NCI-H748 (cell line): Measurements from ENCODE around the gene DHRS12.
A peak's percentile ranks its signal among the peaks of the same experiment; 100 is the strongest.

Source experiments
- DNase-seq: peaks from one replicate; lab custom pipeline; 2025; ENCODE audit not compliant: unreplicated experiment; lab: John Stamatoyannopoulos, UW

Gene DHRS12

DNA sequence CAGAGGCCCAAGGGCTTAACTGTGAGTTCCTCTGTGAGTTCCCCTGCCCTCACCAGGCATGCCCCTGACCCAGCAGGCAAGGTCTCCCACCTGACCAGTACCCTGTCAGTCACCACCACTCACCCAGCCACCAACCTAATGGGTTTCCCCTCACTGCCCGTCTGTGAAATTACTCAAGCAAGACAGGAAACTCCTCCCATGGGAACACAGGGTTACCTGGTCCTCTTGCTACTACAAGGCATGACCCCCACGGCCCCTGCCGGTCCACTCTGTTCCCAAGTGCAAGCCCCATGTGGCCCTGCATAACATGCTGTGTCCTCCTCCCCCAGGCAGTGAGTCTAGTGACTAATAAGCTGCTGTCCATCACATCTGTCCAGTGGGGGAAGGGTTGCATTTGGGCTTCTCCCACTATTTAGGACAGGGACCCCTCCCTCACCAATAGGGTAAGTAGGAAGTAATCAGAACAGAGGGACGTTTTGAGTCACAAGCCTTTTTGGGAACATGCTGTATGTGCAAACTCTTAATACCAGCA, 8.0 kb upstream of the DHRS12 start:
- no peak for DNase-seq

DNA sequence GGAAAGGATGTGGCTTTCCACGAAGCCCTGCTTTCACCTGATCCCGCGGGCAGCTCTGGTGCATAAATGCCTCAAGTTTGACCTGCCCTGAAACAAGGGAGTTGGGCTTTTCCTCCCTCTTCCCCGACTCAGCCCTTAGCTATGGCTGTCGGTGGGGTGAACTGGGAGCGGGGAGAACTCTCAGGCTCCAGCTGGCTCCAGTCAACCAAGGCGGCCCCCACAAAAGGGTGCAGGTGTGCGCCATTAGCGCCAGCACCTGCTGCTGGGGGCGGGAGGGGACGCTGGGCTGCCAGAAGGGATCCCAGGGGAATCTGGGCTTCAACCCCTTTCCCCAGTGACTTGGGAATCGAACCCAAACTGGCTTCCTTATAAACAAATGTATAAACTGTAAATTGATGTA, 7.1 kb upstream of the DHRS12 start:
- no peak for DNase-seq

DNA sequence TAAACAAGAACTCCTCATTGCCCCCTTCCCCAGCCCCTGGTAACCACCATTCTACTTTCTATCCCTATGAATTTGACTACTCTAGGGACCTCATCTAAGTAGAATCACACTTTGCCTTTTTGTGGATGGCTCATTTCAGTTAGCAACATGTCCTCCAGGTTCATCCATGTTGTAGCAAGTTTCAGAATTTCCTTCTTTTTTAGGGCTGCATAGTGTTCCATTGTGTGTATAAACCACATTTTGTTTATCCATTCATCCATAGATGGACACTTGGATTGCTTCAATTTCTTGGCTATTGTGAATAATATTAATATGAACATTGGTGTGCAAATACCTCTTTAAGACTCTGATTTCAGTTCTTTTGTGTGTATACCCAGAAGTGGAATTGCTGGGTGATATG, 4.8 kb upstream of the DHRS12 start:
- no peak for DNase-seq

DNA sequence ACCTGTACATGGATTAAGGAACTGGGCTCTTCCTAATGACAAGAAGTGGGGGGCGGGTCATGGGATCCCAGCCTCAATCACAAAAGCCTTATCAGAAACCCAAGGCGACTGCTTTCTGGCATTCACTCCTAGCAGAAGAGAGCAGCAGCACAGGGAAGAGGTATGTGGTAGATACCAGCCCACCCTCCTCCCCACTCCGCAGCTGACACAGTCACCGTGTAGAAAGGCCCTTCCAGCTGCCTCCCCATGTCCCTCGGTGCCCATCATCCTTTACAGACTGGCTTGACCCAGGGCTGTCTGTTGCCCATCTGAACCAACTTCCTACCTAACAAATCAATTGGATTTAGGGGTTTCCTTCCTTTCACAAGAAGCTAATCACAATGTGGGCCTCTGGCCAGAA, 3.1 kb upstream of the DHRS12 start:
- DNase-seq: no peak

DNA sequence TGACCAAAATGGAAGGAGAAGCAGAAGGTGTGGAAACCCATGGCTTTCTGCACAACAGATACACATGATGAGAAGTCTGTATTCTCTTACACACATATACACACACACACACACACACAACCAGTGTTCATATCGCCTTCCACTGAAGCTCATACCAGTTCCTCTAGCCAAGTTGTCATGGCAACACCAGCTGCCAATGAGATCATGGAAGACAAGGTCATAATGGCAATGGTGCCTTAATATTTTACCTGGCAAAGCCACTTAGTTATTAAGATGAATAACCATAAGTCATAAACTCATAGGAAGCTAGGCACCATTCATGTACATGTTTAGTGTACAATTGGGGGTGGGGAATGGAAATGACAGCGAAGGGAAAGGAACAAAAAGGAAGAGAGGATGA, 2.6 kb upstream of the DHRS12 start:
- peak; percentile 63 for DNase-seq

DNA sequence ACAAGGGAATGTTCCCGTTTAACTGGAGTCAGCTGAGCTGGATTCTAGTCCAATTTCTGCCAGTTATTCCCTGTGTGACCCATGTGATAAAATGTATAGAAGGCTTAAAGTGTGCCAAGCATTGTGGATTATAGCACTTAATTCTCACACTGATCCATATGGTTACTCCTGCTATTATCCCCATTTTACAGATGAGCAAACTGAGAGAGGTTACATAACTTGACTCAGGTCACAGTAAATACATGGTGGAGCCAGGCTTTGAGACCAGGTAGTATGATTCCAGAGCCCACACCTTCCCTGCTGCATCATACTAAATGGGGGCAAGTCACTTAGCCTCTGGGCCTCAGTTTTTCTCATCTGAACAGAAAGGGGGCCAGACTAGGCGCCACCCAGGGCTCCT, 2.0 kb upstream of the DHRS12 start:
- no peak for DNase-seq

DNA sequence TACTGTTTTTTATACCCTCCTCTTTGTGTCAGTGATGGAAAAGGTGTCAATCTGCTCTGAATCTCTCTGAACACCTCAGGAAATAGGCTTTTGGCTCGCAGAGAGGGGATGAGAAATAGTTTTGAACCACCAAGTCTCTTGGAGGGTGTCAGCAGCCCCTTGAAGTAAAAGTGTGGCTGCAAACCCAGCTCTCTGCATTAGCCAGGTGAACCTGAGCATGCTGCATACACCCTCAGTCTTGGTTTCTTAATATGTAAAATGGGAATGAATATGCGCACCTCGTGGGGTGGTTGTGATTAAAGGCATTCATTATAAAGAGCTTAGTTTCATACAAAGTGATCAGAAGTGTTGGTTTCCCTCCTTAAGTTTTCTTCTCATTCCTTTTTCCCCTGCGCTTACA, 1.4 kb upstream of the DHRS12 start:
- no peak for DNase-seq

DNA sequence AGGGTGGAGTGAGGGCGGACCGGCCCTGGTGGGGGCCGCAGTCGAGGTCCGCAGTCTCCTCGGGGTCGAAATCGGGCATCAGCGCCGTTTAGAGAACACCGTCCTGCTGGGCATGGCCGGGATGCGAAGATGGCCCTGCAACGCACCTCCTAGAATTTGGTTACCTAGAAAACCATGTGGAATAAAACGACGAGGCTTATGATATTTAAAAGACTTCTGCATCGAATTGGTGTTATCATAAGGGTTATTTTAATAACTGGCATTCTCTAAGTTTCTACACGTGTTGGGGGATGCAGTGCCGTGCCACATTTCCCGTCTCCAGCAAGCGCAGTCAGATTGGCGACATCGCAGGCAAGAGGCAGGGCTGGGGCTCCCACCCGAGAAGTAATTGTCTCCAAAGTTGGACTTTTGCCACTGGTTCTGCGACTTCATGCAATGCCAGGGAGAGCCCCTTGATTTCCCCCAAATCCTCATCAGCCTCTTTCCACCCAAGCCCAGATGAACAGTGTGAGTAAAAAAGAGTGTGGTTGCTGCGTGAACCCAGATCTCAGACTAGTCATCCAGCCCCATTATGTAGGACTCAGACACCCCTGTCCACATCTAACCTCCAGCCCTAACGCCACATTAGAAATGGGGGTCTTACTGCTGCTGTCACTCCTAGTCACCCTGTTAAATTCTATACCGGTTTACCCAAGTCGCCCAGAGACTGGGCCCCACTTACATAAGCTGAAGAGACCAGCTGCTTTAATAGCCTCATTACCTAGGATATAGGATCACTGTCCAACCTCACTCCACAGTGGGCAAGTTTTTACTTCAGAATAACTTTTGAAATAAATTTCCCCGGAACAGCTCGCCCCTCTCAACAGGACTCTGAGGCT, 571 bp upstream of the DHRS12 start:
- peak; percentile 49 for DNase-seq

DNA sequence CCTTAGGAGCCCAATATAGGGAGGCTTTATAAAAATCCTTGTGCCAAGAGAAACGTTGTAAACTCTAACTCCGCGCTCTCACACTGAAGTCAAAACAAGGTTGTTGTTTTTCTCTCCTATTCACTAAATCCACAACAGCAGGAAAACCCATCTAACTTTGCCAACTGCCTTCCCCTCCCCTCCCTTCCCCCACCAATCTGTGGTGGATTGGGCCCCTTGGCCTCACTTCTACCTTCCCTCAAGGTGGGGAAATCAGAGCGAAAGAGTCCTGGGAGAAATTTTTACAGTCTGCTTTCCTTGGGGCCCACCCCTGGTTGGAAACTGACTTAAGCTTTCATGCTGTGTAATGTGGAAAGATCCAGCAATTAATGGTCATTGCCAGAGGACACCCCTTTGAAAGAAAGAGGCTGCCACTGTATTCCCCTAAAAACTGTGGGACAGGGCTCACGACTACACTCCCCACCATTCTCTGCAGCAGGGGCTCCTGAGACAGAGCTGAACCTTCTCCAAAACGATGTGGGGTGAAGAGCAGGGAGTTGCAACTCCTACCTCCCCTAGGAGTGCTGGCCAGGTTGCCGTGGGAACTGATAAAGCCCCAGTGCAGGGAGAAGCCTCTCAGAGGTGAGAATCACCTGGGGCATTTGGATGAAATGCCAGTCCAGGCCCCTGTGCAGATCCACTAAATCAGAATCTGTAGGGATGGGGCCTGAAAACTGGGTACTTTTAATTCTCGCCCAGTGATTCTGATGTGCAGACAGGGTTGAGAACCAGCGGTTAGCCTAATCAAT, 1.1 kb downstream of the DHRS12 start:
- peak; percentile 74 for DNase-seq

DNA sequence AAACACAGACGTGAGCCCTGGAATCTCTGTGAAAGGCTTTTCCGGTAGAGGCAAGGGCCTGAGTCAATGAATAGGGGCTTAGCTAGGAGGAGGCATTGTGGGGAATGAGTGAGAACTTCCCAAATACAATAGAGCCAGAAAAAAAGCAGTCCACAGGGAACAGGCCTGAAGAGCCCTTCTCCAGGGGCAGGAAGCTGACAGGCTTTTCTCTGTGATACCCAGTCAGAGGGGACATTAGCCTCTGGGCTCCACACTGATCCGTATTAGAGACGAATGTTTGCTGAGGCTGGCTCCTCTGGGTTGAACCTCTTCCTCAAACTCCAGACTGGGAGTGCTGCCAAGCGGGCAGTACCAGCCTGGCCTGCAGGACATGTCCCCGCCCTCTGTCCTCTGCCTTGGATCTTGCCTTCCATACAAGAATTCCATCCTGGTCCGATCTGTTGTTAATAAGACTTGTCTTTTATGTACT, 2.3 kb downstream of the DHRS12 start:
- no peak for DNase-seq

DNA sequence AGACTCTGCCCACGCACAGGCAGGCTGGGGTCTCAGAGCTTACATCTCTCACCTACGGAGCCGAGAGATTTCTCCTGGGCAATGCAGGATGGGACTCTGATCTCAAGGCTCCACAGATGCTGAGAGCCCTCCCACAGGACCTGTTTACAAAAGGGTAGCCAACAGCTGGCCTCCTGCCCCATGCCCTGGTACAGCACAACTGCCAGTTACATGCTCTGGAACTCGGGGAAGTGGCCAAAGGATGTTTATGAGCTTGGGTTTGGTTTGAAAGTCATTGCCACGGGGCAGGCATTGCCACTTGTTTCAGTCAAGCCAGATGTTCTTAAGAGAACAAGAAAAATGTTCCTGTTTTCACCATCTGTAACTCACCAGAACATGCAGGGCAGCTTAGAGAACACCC, 3.5 kb downstream of the DHRS12 start:
- no peak for DNase-seq

DNA sequence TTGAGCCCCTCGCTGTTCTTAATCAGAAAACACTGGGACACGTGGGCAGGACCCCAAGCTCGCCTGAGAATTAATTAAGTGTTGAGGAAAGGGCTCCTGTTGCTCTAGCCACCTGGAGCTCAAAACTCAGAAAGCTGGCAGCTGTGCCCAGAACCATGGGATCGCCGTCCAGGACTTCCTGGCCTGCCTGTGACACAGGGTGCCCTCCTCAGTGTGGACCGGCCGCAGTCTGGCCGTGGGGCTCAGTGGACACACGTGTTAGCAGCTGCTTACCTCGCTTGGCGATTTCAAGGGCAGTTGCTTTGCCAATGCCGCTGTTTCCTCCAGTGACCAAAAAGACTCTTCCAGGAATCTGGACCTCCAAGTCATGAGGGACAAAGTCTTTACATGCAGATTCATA, 4.7 kb downstream of the DHRS12 start:
- DNase-seq: no peak

DNA sequence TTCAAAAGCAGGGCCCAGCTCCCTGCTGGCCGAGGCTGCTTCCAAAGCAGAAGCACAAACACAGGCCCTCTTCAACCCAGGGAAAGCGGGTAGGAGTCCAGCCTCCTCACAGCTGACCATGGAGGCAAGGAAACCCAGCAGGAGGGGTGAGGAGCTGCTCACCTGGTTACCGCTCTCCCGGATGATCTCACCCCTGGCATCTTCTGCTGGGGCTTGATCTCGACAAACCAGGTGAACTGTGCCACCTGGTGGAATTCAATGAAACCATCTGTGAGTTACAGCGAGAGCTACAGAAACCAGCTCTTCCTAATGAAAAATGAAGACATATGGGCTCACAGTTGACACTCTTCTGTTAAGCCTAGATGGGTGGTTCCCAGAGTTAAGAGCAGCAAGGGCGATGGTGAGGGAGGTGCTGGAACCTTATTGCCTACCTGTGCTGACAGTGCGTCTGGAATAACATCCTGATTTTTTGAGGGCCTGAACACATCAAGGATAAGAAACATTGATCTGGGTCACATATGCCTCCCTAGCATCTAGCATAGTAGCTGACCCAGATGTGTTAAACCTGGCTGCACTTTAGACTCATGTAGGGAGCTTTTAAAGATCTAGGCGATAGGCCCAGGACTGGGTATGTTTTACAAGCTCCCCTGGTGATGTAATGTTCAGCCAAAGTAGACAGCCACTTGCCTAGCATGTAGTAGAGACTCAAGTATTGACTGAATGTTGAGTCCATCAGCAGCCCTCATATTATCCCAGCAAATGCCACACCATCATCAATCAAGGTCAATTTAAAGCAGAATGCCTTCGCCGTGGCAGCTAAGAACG, 6.1 kb downstream of the DHRS12 start:
- peak; percentile 89 for DNase-seq

DNA sequence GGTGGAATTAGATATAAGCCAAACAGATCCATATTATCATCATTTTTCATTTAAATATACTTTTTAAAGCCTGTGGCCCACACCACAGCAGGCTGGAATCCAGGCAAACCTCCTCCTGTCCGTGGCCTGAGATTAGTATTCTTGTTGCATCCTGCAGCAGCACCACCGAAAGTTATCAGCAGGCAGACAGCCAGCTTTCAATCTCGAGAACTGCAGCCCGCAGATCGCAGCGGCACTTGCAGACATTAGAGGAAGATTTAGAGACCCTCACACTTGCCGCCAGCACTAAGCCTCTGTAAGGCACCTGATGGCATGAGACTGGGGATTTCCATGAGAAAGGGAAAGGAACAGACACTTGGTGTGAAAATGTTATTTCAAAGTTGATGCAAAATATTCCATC, 7.4 kb downstream of the DHRS12 start:
- no peak for DNase-seq

DNA sequence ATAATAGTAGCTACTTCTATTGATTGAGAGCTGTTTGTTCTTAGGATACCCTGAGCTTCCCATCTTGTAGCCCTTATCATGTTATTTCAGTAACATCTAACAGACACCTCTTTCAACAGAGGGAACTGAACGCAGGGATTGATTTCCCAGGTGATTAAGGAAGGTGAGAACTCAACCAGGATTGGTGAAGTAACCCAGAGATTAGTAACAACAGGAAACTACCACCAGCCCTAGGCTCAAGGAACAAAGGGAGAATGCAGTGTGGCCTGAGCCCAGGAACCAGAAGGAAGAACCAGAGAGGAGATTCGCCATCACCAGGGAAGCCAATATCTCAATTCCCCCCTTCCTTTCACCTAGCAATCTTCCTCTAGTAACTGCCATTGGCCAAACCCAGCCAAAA, 8.5 kb downstream of the DHRS12 start:
- no peak for DNase-seq

DNA sequence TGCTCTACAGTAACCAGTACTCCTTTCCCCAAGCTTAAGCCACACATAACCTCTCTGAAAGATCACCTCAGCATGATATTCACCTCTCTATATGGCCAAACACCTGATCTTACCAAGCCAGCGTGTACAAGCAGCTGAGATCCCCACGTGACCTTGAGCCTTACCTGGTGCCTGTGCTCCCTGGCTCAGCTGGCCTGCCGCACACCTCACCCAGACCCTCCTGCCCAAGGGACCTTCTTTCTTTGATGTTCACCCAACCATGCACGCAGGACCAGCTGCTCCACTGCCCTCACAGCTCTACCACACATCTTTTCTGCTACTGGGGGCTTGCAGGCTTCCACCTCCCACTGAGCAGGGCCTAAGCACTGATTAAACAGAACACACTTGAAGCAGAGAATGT, 9.0 kb downstream of the DHRS12 start:
- DNase-seq: no peak

DNA sequence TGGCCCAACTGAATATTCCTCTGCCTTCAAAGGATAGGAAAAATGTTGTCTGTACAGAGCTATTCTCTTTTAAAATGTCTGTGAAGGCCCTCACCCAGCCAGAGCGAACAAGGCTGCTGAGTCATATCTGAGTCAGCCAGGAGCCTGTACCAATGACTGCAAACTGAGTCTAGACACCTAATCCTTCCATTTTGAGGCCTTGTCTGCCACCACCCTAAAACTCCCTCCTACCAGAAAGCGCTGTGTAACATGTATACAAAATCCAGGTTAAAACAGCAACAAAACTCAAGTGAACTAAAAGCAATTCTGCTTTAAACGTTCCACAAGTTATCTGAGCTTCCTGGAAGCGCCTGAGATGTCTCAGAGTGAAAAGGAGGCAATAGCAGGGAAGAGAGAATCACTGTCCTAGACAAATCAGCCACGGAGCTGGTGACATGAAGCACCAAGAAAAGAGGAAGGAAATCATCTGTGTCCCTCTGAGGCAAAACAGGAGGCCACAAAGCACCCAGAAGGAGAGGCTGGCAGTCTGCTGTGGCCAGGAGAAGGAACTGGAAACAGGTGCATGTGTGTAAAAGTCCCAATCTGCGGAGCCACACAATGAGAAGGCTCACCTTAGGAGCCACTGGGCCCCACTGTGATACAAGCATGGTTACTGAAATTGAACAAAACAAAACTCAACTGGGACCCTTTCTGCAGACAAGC, 10.2 kb downstream of the DHRS12 start:
- DNase-seq: no peak

DNA sequence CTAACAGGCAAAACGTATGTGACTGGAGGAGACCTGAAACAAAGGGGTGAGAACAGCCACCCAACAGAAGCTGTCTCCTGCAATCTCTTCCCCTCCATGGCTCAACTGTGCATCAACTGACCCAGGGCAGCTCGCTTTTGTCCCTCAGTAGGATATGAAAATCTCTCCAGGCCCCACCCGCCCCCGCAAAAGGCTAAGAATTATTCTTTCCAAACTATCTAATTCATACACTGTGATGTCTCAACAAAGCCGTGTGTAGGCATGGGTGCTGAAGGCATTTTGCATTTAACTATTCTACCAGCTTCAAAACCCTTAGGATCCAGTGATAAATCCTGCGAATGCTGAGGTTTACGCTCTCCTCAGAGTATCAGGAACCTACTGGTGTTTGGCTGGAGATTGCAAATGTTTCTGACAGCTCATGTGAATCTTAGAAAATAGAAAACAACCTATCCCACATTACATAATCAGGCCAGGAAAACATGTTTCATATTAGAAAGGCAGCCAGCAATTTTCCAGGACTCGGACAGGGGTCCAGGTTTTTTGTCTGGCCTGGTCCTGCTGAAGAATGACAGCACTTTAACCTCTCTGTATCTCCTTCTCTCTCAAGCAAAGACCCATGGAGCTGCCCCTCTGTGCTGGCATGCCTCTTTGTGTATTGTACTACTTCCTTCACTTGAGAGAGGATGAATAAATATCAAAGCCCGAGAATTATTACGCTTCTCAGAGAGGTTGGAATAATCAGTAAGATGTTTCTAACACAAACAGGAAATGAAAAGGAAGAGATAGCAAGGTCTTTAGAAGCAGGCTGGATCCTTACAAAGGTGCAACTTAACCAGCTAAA, 17.3 kb downstream of the DHRS12 start:
- peak; percentile 33 for DNase-seq

DNA sequence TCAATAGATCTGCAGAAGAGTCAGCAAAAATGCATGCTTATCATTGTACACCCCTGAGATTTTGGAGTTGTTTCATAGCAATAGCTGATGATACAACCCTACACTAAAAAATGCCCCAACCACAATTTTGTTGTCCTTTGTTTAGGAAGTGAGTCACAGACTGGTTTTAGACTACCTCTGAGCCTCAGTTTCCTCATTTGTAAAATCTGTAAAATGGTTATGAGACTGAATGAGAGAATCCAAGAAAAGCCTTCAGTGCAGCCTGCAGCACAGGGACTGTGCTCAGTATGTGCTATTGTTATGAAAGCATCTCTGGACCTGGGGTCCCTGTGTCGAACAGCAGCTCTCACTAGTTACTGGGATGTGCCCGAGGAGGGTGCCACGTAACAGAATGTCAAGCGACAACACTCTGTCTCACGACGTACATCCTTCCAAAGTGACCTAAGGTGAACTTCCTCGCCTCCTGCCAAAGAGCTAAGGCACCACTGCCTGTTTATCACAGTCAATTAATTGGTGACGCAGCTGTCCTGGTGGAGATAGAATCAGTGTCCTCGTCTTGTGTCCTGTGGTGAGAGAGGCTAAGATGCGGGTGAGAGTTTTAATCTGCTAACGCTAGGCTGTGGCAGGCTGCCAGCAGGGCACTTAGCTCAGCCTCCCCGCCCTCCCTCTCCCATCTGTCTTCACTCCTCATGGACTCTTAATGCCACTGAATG, 18.1 kb downstream of the DHRS12 start:
- peak; percentile 95 for DNase-seq
